HEK293 (cell line): Measurements from ENCODE around the gene CHD1.
"Not testable (repeated sequence)": the region's sequence is repeated elsewhere in the genome, so short reads cannot be mapped to it uniquely, and the experiment has no call there.

Experiments used
- CTCF ChIA-PET: fragments of 350-600 bp; formaldehyde crosslinking; extraction: SDS; loops from one replicate; lab custom pipeline; 2021; ENCODE audit warnings: antibody characterized with exemption; lab: Yijun Ruan, JAX
- POLR2A ChIA-PET: fragments of 300-600 bp; formaldehyde crosslinking; extraction: SDS; loops from one replicate; lab custom pipeline; 2020; ENCODE audit warnings: antibody characterized with exemption, inconsistent platforms; lab: Yijun Ruan, JAX
- H3K27ac ChIP-seq: fragments of 200-500 bp; sonication (Bioruptor generic); 2 replicates; pipeline ENCODE4 v1.5.1; 2014; ENCODE audit warnings: low read depth, low read length, control low read depth, inconsistent platforms; ENCODE audit errors: extremely low read depth
- H3K36me3 ChIP-seq, 2 experiments: fragments of 200-500 bp in 1 of 2; sonication (Bioruptor generic) in 1 of 2; 1 replicate in 1 of 2; 2 replicates in 1 of 2; pipeline ENCODE4 v1.5.1; 2014 to 2017; ENCODE audit warnings: inconsistent platforms in 2 of 2, low read length in 2 of 2; ENCODE audit not compliant: control insufficient read depth in 2 of 2, insufficient read depth in 1 of 2
- H3K4me1 ChIP-seq: fragments of 200-500 bp; sonication (Bioruptor generic); 2 replicates; pipeline ENCODE4 v1.5.1; 2014; ENCODE audit warnings: mild to moderate bottlenecking, low read length, inconsistent platforms; ENCODE audit not compliant: control insufficient read depth, insufficient read depth
- H3K4me3 ChIP-seq: 2 replicates; pipeline ENCODE4 v1.5.1; 2011; ENCODE audit warnings: low read depth, mild to moderate bottlenecking, control low read depth, low read length, moderate library complexity
- H3K9me3 ChIP-seq: fragments of 200-500 bp; sonication (Bioruptor generic); 2 replicates; pipeline ENCODE4 v1.5.1; 2014; ENCODE audit warnings: low read depth, low read length, inconsistent platforms; ENCODE audit not compliant: control insufficient read depth, insufficient read depth
- GLI4 ChIP-seq: fragments of 450-650 bp; formaldehyde crosslinking; IDR thresholded peaks from 2 replicates; pipeline ENCODE4 v1.5.1; 2016; ENCODE audit warnings: missing biosample characterization, missing genetic modification characterization
- HOXC10 ChIP-seq: sonication (generic); formaldehyde crosslinking; IDR thresholded peaks from 2 replicates; pipeline ENCODE4 v1.8.1; 2023; ENCODE audit warnings: mild to moderate bottlenecking, missing genetic modification reagents
- PATZ1 ChIP-seq: fragments of 450-650 bp; formaldehyde crosslinking; IDR thresholded peaks from 2 replicates; pipeline ENCODE4 v1.5.1; 2016; ENCODE audit warnings: missing biosample characterization, missing genetic modification characterization
- YY2 ChIP-seq: fragments of 450-650 bp; formaldehyde crosslinking; IDR thresholded peaks from 2 replicates; pipeline ENCODE4 v1.5.1; 2016; ENCODE audit warnings: missing biosample characterization, missing genetic modification characterization
- ZBTB44 ChIP-seq: fragments of 450-650 bp; IDR thresholded peaks from 2 replicates; pipeline ENCODE4 v1.5.1; 2018; ENCODE audit warnings: missing biosample characterization, mild to moderate bottlenecking, missing genetic modification characterization
- ZEB2 ChIP-seq: fragments of 450-650 bp; formaldehyde crosslinking; IDR thresholded peaks from 2 replicates; pipeline ENCODE4 v1.5.1; 2016; ENCODE audit warnings: missing biosample characterization, missing genetic modification characterization
- ZNF132 ChIP-seq: fragments of 450-650 bp; formaldehyde crosslinking; IDR thresholded peaks from 2 replicates; pipeline ENCODE4 v1.5.1; 2017; ENCODE audit warnings: missing biosample characterization, missing genetic modification characterization, borderline replicate concordance
- ZNF146 ChIP-seq: fragments of 450-650 bp; formaldehyde crosslinking; IDR thresholded peaks from 2 replicates; pipeline ENCODE4 v1.5.1; 2016; ENCODE audit warnings: missing biosample characterization, missing genetic modification characterization
- ZNF148 ChIP-seq: fragments of 450-650 bp; formaldehyde crosslinking; IDR thresholded peaks from 2 replicates; pipeline ENCODE4 v1.5.0; 2017; ENCODE audit warnings: missing biosample characterization, missing genetic modification characterization, borderline replicate concordance
- ZNF239 ChIP-seq: fragments of 450-650 bp; formaldehyde crosslinking; IDR thresholded peaks from 2 replicates; pipeline ENCODE4 v1.5.1; 2016; ENCODE audit warnings: missing biosample characterization, missing genetic modification characterization
- ZNF530 ChIP-seq: fragments of 450-650 bp; formaldehyde crosslinking; IDR thresholded peaks from 2 replicates; pipeline ENCODE4 v1.5.1; 2016; ENCODE audit warnings: low read depth, missing biosample characterization, missing genetic modification characterization
- ZNF544 ChIP-seq: fragments of 450-650 bp; formaldehyde crosslinking; IDR thresholded peaks from 2 replicates; pipeline ENCODE4 v1.5.0; 2017; ENCODE audit warnings: missing biosample characterization, missing genetic modification characterization
- ZNF549 ChIP-seq: fragments of 450-650 bp; IDR thresholded peaks from 2 replicates; pipeline ENCODE4 v1.5.1; 2018; ENCODE audit warnings: missing biosample characterization, missing genetic modification characterization, mild to moderate bottlenecking, inconsistent platforms, moderate library complexity
- ZNF560 ChIP-seq: fragments of 450-650 bp; formaldehyde crosslinking; IDR thresholded peaks from 2 replicates; pipeline ENCODE4 v1.5.1; 2017; ENCODE audit warnings: missing biosample characterization, missing genetic modification characterization, borderline replicate concordance
- ZNF629 ChIP-seq: fragments of 450-650 bp; formaldehyde crosslinking; IDR thresholded peaks from 2 replicates; pipeline ENCODE4 v1.5.1; 2017; ENCODE audit warnings: missing biosample characterization, missing genetic modification characterization
- ZNF701 ChIP-seq: fragments of 450-650 bp; formaldehyde crosslinking; IDR thresholded peaks from 2 replicates; pipeline ENCODE4 v1.5.1; 2016; ENCODE audit warnings: missing biosample characterization, missing genetic modification characterization
- ZNF792 ChIP-seq: fragments of 450-650 bp; formaldehyde crosslinking; IDR thresholded peaks from 2 replicates; pipeline ENCODE4 v1.5.1; 2016; ENCODE audit warnings: missing biosample characterization, missing genetic modification characterization
- TF ChIP-seq, protein P1 (sequence below): fragments of 450-650 bp; formaldehyde crosslinking; IDR thresholded peaks from 2 replicates; pipeline ENCODE4 v1.5.1; 2016; ENCODE audit warnings: missing biosample characterization, missing genetic modification characterization

CHD1 gene

DNA sequence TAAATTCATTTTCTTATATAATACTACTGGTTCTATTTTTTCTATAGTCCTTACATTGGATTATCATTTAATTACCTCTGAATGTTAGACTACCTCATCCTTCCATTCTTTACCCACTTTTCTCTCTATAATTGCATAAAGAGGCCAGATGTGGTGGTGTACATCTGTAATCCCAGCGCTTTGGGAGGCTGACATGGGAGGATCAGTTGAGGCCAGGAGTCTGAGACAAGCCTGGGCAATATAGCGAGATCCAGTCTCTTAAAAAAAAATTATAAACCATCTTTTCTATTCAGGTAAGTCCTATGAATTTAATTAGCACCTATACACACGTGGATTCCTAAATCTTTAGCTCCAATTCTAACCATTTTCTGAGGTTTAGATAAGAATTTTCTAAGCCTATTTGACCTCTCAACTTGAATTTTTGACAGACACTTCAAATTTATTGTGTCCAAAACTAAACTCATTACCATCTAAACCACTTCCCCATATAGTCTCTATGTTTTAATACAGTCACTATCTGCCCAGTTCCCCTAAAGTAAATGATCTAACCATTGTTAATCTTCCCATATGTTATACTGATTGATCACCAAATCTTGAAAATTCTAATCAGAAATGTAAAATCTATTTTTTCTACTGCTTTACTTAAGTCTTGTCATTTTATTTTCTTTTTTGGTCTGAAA lies 33.0 kb upstream of the CHD1 start (continued):
- TF ChIP-seq ZEB2 (tag by site-specific recombination) = no peak
- no peak for TF ChIP-seq YY2
- TF ChIP-seq ZNF549 (tag by site-specific recombination) = no peak
- TF ChIP-seq ZNF701 = no peak

- ChIA-PET CTCF (no interaction called here), POLR2A (no interaction called here)
- no peaks in the 10 kb centered on the region for H3K9me3 ChIP-seq
- H3K27ac ChIP-seq = no peak overlapping the region
- no peaks in the 10 kb centered on the region for H3K4me1 ChIP-seq
- TF ChIP-seq, protein P1, sequence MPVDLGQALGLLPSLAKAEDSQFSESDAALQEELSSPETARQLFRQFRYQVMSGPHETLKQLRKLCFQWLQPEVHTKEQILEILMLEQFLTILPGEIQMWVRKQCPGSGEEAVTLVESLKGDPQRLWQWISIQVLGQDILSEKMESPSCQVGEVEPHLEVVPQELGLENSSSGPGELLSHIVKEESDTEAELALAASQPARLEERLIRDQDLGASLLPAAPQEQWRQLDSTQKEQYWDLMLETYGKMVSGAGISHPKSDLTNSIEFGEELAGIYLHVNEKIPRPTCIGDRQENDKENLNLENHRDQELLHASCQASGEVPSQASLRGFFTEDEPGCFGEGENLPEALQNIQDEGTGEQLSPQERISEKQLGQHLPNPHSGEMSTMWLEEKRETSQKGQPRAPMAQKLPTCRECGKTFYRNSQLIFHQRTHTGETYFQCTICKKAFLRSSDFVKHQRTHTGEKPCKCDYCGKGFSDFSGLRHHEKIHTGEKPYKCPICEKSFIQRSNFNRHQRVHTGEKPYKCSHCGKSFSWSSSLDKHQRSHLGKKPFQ (tag by site-specific recombination) = no peak
- no peaks in the 10 kb centered on the region for H3K36me3 ChIP-seq
- no peak overlapping the region for H3K4me3 ChIP-seq
These were observed 28.5 kb upstream of the CHD1 start for GRCh38 chr5:98957307-98957706.

DNA sequence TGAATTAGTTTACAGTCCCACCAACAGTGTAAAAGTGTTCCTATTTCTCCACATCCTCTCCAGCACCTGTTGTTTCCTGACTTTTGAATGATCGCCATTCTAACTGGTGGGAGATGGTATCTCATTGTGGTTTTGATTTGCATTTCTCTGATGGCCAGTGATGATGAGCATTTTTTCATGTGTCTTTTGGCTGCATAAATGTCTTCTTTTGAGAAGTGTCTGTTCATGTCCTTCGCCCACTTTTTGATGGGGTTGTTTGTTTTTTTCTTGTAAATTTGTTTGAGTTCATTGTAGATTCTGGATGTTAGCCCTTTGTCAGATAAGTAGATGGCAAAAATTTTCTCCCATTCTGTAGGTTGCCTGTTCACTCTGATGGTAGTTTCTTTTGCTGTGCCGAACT lies 27.1 kb upstream of the CHD1 start:
- CTCF ChIA-PET, H3K4me3 ChIP-seq, POLR2A ChIA-PET, H3K27ac ChIP-seq, H3K36me3 ChIP-seq, H3K4me1 ChIP-seq, H3K9me3 ChIP-seq: not testable (repeated sequence)

DNA sequence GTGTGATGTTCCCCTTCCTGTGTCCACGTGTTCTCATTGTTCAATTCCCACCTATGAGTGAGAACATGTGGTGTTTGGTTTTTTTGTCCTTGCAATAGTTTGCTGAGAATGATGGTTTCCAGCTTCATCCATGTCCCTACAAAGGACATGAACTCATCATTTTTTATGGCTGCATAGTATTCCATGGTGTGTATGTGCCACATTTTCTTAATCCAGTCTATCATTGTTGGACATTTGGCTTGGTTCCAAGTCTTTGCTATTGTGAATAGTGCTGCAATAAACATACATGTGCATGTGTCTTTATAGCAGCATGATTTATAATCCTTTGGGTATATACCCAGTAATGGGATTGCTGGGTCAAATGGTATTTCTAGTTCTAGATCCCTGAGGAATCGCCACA lies 26.7 kb upstream of the CHD1 start:
- TF ChIP-seq ZNF146 (tag by site-specific recombination) = peak; percentile 77; the same call in 1 of the 2 replicates
- CTCF ChIA-PET, H3K4me1 ChIP-seq, H3K9me3 ChIP-seq, H3K36me3 ChIP-seq, H3K27ac ChIP-seq, POLR2A ChIA-PET, H3K4me3 ChIP-seq: not testable (repeated sequence)

GRCh38 chr5:98954392-98955028 lies 25.7 kb upstream of the CHD1 start:
- CTCF ChIA-PET = no interaction called here
- no peaks in the 10 kb centered on the region for H3K9me3 ChIP-seq
- no peak overlapping the region for H3K27ac ChIP-seq
- no peak overlapping the region for H3K4me3 ChIP-seq
- no peaks in the 10 kb centered on the region for H3K36me3 ChIP-seq
- no peaks in the 10 kb centered on the region for H3K4me1 ChIP-seq
- POLR2A ChIA-PET = no interaction called here
- TF ChIP-seq ZNF560 (tag by site-specific recombination) (no peak), PATZ1 (tag by site-specific recombination) (no peak), ZBTB44 (tag by site-specific recombination) (no peak), ZNF132 (tag by site-specific recombination) (no peak), ZNF544 (no peak), ZNF239 (tag by site-specific recombination) (no peak), HOXC10 (CRISPR knock-in tag) (no peak), GLI4 (tag by site-specific recombination) (no peak), ZNF530 (tag by site-specific recombination) (no peak), ZNF629 (tag by site-specific recombination) (no peak), ZNF792 (no peak), ZNF148 (tag by site-specific recombination) (no peak)
